Measurements from ENCODE around the gene STK10.

STK10 gene

DNA sequence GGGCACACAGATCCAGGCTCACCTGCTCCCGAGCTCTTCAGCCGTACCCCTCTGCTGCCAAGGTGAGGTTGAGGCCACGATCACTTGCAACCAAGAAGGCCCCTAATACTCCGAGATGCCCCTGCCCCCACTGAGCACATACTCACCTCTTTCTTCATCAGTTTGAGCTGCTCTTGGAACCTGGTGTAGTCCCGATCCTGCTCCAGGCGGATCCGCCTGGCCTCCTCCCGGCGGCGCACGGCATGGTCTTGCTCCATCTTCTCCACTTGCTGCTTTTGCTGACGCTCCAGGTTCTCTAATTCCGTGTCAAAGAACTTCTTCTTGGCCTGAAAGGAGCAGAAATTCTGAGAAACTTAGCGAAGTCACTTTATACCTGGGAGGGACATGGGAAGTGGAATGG, 105.8 kb downstream of the STK10 start:
- Histone ChIP-seq H3K27ac (ENCODE audit: low read depth, low read length) (no peak overlapping the region), H3K9me3 (ENCODE audit: control insufficient read depth in 5 of 5, low read length in 5 of 5) (no peaks in the 10 kb centered on the region), H3K4me1 (ENCODE audit: control insufficient read depth in 5 of 5, insufficient read depth in 5 of 5, low read length in 5 of 5) (peaks cover 12 to 21% (median 20%) of the 10 kb centered on the region in 5 donors), H3K36me3 (ENCODE audit: control insufficient read depth in 5 of 5, insufficient read depth in 5 of 5, low read length in 5 of 5) (peaks cover 0 to 43% (median 29%) of the 10 kb centered on the region in 5 donors), H3K4me3 (ENCODE audit: low read depth in 1 of 5, low read length in 5 of 5) (no peak overlapping the region), H3K27me3 (ENCODE audit: control insufficient read depth in 5 of 5, insufficient read depth in 4 of 5, low read length in 5 of 5) (no peaks in the 10 kb centered on the region), H3K9ac (ENCODE audit: low read length in 5 of 5) (no peak overlapping the region)

DNA sequence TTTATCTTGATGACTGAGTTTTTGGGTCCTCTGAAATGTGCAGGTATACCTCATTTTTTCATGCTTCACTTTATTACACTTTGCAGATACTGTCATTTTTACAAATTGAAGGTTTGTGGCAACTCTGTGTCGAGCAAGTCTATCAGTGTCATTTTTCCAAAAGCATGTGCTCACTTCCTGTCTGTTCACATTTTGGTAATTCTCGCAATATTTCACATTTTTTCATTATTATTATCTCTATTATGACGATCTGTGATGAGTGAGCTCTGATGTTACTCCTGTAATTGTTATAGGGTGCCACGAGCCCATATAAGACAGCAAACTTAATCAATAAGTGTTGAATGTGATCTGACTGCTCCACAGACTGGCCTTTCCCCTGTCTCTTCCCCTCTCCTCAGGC, 108.1 kb downstream of the STK10 start:
- no peak overlapping the region for H3K9ac ChIP-seq (ENCODE audit: low read length in 5 of 5)
- no peaks in the 10 kb centered on the region for H3K27me3 ChIP-seq (ENCODE audit: control insufficient read depth in 5 of 5, insufficient read depth in 4 of 5, low read length in 5 of 5)
- H3K36me3 ChIP-seq (ENCODE audit: control insufficient read depth in 5 of 5, insufficient read depth in 5 of 5, low read length in 5 of 5), result peaks cover 0 to 56% (median 29%) of the 10 kb centered on the region in 5 donors
- H3K4me3 ChIP-seq (ENCODE audit: low read depth in 1 of 5, low read length in 5 of 5), result no peak overlapping the region
- H3K27ac ChIP-seq (ENCODE audit: low read depth, low read length), result no peak overlapping the region
- H3K4me1 ChIP-seq (ENCODE audit: control insufficient read depth in 5 of 5, insufficient read depth in 5 of 5, low read length in 5 of 5), result peaks cover 12 to 30% (median 26%) of the 10 kb centered on the region in 5 donors
- peaks cover 0 to 3% (median 0%) of the 10 kb centered on the region in 5 donors for H3K9me3 ChIP-seq (ENCODE audit: control insufficient read depth in 5 of 5, low read length in 5 of 5)

DNA sequence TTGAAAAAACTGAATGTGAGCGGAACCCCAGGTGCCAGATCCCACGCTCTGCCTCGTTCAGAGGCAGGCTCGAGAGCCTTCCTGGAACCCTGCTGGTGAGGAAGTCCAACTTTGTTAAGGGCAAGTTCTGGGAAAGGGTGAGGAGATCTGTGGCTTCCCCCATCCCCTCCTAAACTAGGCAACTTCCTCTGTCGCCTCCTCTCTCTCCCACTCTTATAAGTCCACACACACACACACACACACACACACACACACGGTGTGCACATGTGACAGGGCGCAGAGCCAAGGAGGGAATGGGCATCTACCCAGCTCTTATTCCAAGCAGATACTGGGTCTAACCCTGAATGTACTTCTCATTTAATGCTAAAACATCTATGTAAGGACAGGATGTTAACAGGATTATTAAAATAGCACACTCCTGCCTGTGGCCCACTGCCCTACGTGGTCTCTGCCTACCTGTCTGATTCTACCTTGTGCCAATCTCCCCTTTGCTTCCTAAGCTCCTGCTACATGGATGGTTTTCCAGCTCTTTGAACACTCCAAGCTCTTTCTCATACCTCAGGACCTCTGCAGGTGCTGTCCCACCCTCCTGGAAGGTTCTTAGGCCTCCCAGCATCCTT, 109.2 kb downstream of the STK10 start:
- H3K27ac ChIP-seq (ENCODE audit: low read depth, low read length), result no peak overlapping the region
- H3K4me3 ChIP-seq (ENCODE audit: low read depth in 1 of 5, low read length in 5 of 5), result no peak overlapping the region
- H3K36me3 ChIP-seq (ENCODE audit: control insufficient read depth in 5 of 5, insufficient read depth in 5 of 5, low read length in 5 of 5), result peaks cover 0 to 60% (median 29%) of the 10 kb centered on the region in 5 donors
- H3K4me1 ChIP-seq (ENCODE audit: control insufficient read depth in 5 of 5, insufficient read depth in 5 of 5, low read length in 5 of 5), result peaks cover 12 to 30% (median 26%) of the 10 kb centered on the region in 5 donors
- peaks cover 0 to 3% (median 0%) of the 10 kb centered on the region in 5 donors for H3K9me3 ChIP-seq (ENCODE audit: control insufficient read depth in 5 of 5, low read length in 5 of 5)
- H3K27me3 ChIP-seq (ENCODE audit: control insufficient read depth in 5 of 5, insufficient read depth in 4 of 5, low read length in 5 of 5), result no peaks in the 10 kb centered on the region
- H3K9ac ChIP-seq (ENCODE audit: low read length in 5 of 5), result no peak overlapping the region

DNA sequence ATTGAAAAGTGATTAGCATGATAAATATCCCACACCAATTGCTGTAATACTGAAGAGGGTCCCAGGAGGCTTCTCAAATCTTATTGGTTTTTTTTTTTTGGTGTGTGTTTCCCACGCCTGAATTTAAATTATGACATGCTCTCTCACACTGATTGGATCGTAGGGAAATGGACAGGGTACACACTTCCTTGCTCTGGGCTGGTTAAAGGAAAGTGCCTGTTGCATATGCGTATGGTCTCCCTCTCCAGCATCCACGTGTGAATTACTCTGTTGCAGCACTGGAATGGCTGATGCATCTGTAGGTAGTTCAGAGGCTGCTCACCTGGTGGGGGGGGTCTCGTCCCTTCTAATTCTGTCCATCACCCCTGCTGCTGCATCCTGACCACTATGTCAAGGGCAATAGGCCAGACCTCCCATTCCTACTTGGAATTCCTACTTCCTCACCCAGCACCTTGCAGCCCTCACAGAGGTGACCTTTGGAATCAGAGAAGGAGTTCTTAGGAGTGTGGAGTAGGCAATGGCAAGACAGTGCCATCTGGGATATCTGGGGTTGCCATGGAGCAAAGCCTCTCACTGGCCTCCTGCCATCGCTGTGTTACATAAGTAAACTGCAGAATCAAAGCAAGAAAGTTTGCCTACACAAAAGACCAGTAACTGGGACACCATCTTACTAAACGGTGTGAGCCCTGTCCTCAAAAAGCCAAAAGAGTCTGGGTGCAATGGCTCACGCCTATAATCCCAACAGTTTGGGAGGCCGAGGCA, 110.2 kb downstream of the STK10 start:
- peak overlapping the region; percentile 11 for H3K27ac ChIP-seq (ENCODE audit: low read depth, low read length)
- no peaks in the 10 kb centered on the region for H3K27me3 ChIP-seq (ENCODE audit: control insufficient read depth in 5 of 5, insufficient read depth in 4 of 5, low read length in 5 of 5)
- peaks cover 12 to 30% (median 26%) of the 10 kb centered on the region in 5 donors for H3K4me1 ChIP-seq (ENCODE audit: control insufficient read depth in 5 of 5, insufficient read depth in 5 of 5, low read length in 5 of 5)
- peak overlapping the region in 1 of 5 donors; percentile 6 for H3K4me3 ChIP-seq (ENCODE audit: low read depth in 1 of 5, low read length in 5 of 5)
- no peak overlapping the region for H3K9ac ChIP-seq (ENCODE audit: low read length in 5 of 5)
- H3K36me3 ChIP-seq (ENCODE audit: control insufficient read depth in 5 of 5, insufficient read depth in 5 of 5, low read length in 5 of 5), result peaks cover 0 to 59% (median 27%) of the 10 kb centered on the region in 5 donors
- H3K9me3 ChIP-seq (ENCODE audit: control insufficient read depth in 5 of 5, low read length in 5 of 5), result peaks cover 0 to 3% (median 0%) of the 10 kb centered on the region in 5 donors

GRCh38 chr5:172076761-172077244, 111.2 kb downstream of the STK10 start:
- Histone ChIP-seq H3K9me3 (ENCODE audit: control insufficient read depth in 5 of 5, low read length in 5 of 5) (peaks cover 0 to 3% (median 0%) of the 10 kb centered on the region in 5 donors), H3K4me1 (ENCODE audit: control insufficient read depth in 5 of 5, insufficient read depth in 5 of 5, low read length in 5 of 5) (peaks cover 12 to 30% (median 26%) of the 10 kb centered on the region in 5 donors), H3K36me3 (ENCODE audit: control insufficient read depth in 5 of 5, insufficient read depth in 5 of 5, low read length in 5 of 5) (peaks cover 0 to 49% (median 17%) of the 10 kb centered on the region in 5 donors), H3K27ac (ENCODE audit: low read depth, low read length) (peak overlapping the region; percentile 11), H3K9ac (ENCODE audit: low read length in 5 of 5) (peak overlapping the region in 3 of 5 donors; percentile 7 to 47 (median 46)), H3K27me3 (ENCODE audit: control insufficient read depth in 5 of 5, insufficient read depth in 4 of 5, low read length in 5 of 5) (no peaks in the 10 kb centered on the region), H3K4me3 (ENCODE audit: low read depth in 1 of 5, low read length in 5 of 5) (peak overlapping the region in 1 of 5 donors; percentile 40)

GRCh38 chr5:172075656-172076055, 112.4 kb downstream of the STK10 start:
- Histone ChIP-seq H3K9ac (ENCODE audit: low read length in 5 of 5) (no peak overlapping the region), H3K4me3 (ENCODE audit: low read depth in 1 of 5, low read length in 5 of 5) (no peak overlapping the region), H3K36me3 (ENCODE audit: control insufficient read depth in 5 of 5, insufficient read depth in 5 of 5, low read length in 5 of 5) (peaks cover 0 to 43% (median 10%) of the 10 kb centered on the region in 5 donors), H3K27ac (ENCODE audit: low read depth, low read length) (no peak overlapping the region), H3K4me1 (ENCODE audit: control insufficient read depth in 5 of 5, insufficient read depth in 5 of 5, low read length in 5 of 5) (peaks cover 12 to 30% (median 26%) of the 10 kb centered on the region in 5 donors), H3K9me3 (ENCODE audit: control insufficient read depth in 5 of 5, low read length in 5 of 5) (peaks cover 0 to 3% (median 0%) of the 10 kb centered on the region in 5 donors), H3K27me3 (ENCODE audit: control insufficient read depth in 5 of 5, insufficient read depth in 4 of 5, low read length in 5 of 5) (no peaks in the 10 kb centered on the region)

GRCh38 chr5:172074896-172075295, 113.1 kb downstream of the STK10 start:
- no peaks in the 10 kb centered on the region for H3K27me3 ChIP-seq (ENCODE audit: control insufficient read depth in 5 of 5, insufficient read depth in 4 of 5, low read length in 5 of 5)
- peaks cover 0 to 3% (median 0%) of the 10 kb centered on the region in 5 donors for H3K9me3 ChIP-seq (ENCODE audit: control insufficient read depth in 5 of 5, low read length in 5 of 5)
- no peak overlapping the region for H3K4me3 ChIP-seq (ENCODE audit: low read depth in 1 of 5, low read length in 5 of 5)
- peaks cover 12 to 30% (median 26%) of the 10 kb centered on the region in 5 donors for H3K4me1 ChIP-seq (ENCODE audit: control insufficient read depth in 5 of 5, insufficient read depth in 5 of 5, low read length in 5 of 5)
- no peak overlapping the region for H3K9ac ChIP-seq (ENCODE audit: low read length in 5 of 5)
- peaks cover 0 to 36% (median 5%) of the 10 kb centered on the region in 5 donors for H3K36me3 ChIP-seq (ENCODE audit: control insufficient read depth in 5 of 5, insufficient read depth in 5 of 5, low read length in 5 of 5)
- no peak overlapping the region for H3K27ac ChIP-seq (ENCODE audit: low read depth, low read length)

DNA sequence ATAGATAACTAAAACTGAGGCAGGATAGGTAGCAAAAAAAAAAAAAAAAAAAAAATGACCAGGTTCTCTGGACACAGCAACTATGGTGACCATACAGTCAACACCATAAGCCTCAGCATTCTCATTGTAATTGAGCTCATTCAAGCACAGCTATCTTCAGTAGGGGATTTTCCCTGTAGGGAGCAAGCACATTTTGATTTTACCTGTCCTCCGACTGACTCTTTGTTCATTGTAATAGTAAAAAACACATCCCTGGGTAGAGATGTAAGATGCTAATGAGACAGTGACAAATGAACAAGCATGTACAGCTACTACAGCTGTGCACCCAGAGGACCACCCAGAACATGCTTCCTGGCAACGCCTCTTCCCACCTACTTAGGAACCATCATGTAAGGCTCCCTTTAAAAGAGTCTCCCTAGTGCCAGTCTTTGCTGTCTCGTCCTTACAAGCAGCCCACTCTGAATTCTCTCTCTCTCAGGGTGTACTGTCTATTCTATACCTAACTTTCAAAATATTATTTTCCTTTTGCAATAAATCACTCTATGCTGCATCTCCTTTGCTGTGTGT, 116.6 kb downstream of the STK10 start:
- no peak overlapping the region for H3K27ac ChIP-seq (ENCODE audit: low read depth, low read length)
- peaks cover 0 to 3% (median 0%) of the 10 kb centered on the region in 5 donors for H3K9me3 ChIP-seq (ENCODE audit: control insufficient read depth in 5 of 5, low read length in 5 of 5)
- H3K4me1 ChIP-seq (ENCODE audit: control insufficient read depth in 5 of 5, insufficient read depth in 5 of 5, low read length in 5 of 5), result peaks cover 0 to under 1% (median 0%) of the 10 kb centered on the region in 5 donors
- H3K4me3 ChIP-seq (ENCODE audit: low read depth in 1 of 5, low read length in 5 of 5), result no peak overlapping the region
- no peak overlapping the region for H3K9ac ChIP-seq (ENCODE audit: low read length in 5 of 5)
- no peaks in the 10 kb centered on the region for H3K27me3 ChIP-seq (ENCODE audit: control insufficient read depth in 5 of 5, insufficient read depth in 4 of 5, low read length in 5 of 5)
- peaks cover 0 to 25% (median 2%) of the 10 kb centered on the region in 5 donors for H3K36me3 ChIP-seq (ENCODE audit: control insufficient read depth in 5 of 5, insufficient read depth in 5 of 5, low read length in 5 of 5)

DNA sequence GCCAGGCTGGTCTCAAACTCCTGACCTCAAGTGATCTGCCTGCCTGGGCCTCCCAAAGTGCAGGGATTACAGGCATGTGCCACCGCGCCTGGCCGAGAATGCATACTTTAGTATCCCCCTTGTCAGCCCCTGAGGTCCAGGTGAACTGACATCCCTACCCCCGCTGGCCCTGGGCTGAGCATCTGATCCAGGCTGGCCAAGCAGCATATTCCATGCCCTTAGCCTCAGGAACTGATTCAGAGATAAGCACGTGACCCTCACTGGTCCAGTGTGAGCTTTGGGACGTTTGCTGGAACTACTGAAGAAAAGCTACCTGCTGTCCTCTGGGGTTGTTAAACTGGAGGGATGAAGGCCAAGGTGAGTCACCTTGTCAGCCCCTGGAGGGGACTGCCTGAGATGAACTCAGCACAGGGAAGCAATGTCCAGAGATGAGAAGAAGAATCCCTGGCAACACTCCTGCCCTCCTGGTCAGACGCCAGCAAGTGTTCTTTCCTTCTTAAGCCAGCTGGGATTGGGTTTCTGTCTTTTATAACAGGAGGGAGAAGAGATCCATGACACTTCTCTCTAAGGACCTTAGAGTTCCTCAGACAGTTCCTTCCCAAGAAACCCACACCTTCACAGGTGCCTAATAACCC, 122.5 kb downstream of the STK10 start:
- H3K36me3 ChIP-seq (ENCODE audit: control insufficient read depth in 5 of 5, insufficient read depth in 5 of 5, low read length in 5 of 5), result peaks cover 0 to 60% (median 36%) of the 10 kb centered on the region in 5 donors
- no peak overlapping the region for H3K4me3 ChIP-seq (ENCODE audit: low read depth in 1 of 5, low read length in 5 of 5)
- peaks cover 0 to 7% (median 3%) of the 10 kb centered on the region in 5 donors for H3K4me1 ChIP-seq (ENCODE audit: control insufficient read depth in 5 of 5, insufficient read depth in 5 of 5, low read length in 5 of 5)
- no peak overlapping the region for H3K9ac ChIP-seq (ENCODE audit: low read length in 5 of 5)
- no peaks in the 10 kb centered on the region for H3K9me3 ChIP-seq (ENCODE audit: control insufficient read depth in 5 of 5, low read length in 5 of 5)
- no peak overlapping the region for H3K27ac ChIP-seq (ENCODE audit: low read depth, low read length)
- no peaks in the 10 kb centered on the region for H3K27me3 ChIP-seq (ENCODE audit: control insufficient read depth in 5 of 5, insufficient read depth in 4 of 5, low read length in 5 of 5)
